A673 (cell line): ENCODE data around the gene RPTOR. TPM values are rescaled to one million over a fixed set of nuclear protein-coding genes. Genes with fewer than 3 reads are reported as not detected.
A peak's percentile ranks its signal among the peaks of the same experiment; 100 is the strongest.

Source experiments
- BruUV-seq: library from RNA; stranded (reverse); fragments of 400-500 nt; replicated peaks from 2 replicates; lab custom pipeline; 2021; lab: Mats Ljungman, UMichigan
- CTCF ChIA-PET: fragments of 300-600 bp; sonication (Branson Sonifier 250); formaldehyde crosslinking; loops from one replicate; lab custom pipeline; 2022; ENCODE audit warnings: antibody characterized with exemption; lab: Charles Lee
- POLR2A ChIA-PET: fragments of 300-600 bp; sonication (Branson Sonifier 250); formaldehyde crosslinking; loops from one replicate; lab custom pipeline; 2022; ENCODE audit warnings: antibody characterized with exemption; ENCODE audit not compliant: low non-redundant PET; lab: Charles Lee
- DNase-seq: peaks from one replicate; pipeline ENCODE4 v3.0.0-alpha.2; 2015; ENCODE audit warnings: low spot score
- H3K27ac ChIP-seq: fragments of 200-600 bp; sonication (generic); 2 replicates; pipeline ENCODE4 v1.5.1; 2016; ENCODE audit warnings: mixed run types, low read depth, mild to moderate bottlenecking, mixed read lengths, antibody characterized with exemption, low read length; ENCODE audit not compliant: poor library complexity, severe bottlenecking
- H3K27me3 ChIP-seq: fragments of 200-600 bp; sonication (generic); replicated peaks from 2 replicates; pipeline ENCODE4 v1.6.1; 2017; ENCODE audit warnings: mixed run types, low read depth, mild to moderate bottlenecking, mixed read lengths, antibody characterized with exemption, low read length; ENCODE audit not compliant: insufficient read depth, poor library complexity
- H3K36me3 ChIP-seq: fragments of 200-600 bp; sonication (generic); 2 replicates; pipeline ENCODE4 v1.6.1; 2016; ENCODE audit warnings: mixed run types, mild to moderate bottlenecking, mixed read lengths, antibody characterized with exemption, low read length; ENCODE audit not compliant: insufficient read depth, poor library complexity, severe bottlenecking
- H3K4me1 ChIP-seq: fragments of 200-600 bp; sonication (generic); 2 replicates; pipeline ENCODE4 v1.6.1; 2017; ENCODE audit warnings: mixed run types, mild to moderate bottlenecking, mixed read lengths, antibody characterized with exemption, low read length; ENCODE audit not compliant: insufficient read depth, poor library complexity, severe bottlenecking
- H3K4me3 ChIP-seq: fragments of 200-600 bp; sonication (generic); 2 replicates; pipeline ENCODE4 v1.5.1; 2016; ENCODE audit warnings: low read depth, mixed run types, mild to moderate bottlenecking, mixed read lengths, low read length; ENCODE audit not compliant: poor library complexity, severe bottlenecking
- H3K9me3 ChIP-seq: fragments of 200-600 bp; sonication (generic); 2 replicates; pipeline ENCODE4 v1.6.1; 2016; ENCODE audit warnings: mixed run types, low read depth, mild to moderate bottlenecking, mixed read lengths, antibody characterized with exemption, low read length; ENCODE audit not compliant: poor library complexity, severe bottlenecking
- CTCF ChIP-seq: fragments of 300-800, 200-600 bp; sonication (generic); conservative IDR thresholded peaks from 2 replicates; pipeline ENCODE4 v1.5.1; 2017; ENCODE audit warnings: low read depth, mild to moderate bottlenecking, antibody characterized with exemption, low read length, moderate library complexity, mixed read lengths
- EZH2 ChIP-seq: fragments of 200-600 bp; sonication (generic); IDR thresholded peaks from 2 replicates; pipeline ENCODE4 v1.6.1; 2017; ENCODE audit warnings: borderline replicate concordance, low read depth, mild to moderate bottlenecking, mixed read lengths, antibody characterized with exemption, low read length; ENCODE audit not compliant: poor library complexity, severe bottlenecking
- intact Hi-C: fragments of 100-400 bp; cut with micrococcal nuclease; formaldehyde crosslinking; loops from one replicate; pipeline ENCODE4 v1.10.0; 2022; ENCODE audit not compliant: unreplicated experiment
- total RNA-seq: library from RNA; stranded (reverse); gene quantifications from 2 replicates; pipeline ENCODE4 v1.2.3, GENCODE V29; 2021

The RPTOR gene
- total RNA-seq, 1 experiment from 2014 or later, result 55.2 TPM

DNA sequence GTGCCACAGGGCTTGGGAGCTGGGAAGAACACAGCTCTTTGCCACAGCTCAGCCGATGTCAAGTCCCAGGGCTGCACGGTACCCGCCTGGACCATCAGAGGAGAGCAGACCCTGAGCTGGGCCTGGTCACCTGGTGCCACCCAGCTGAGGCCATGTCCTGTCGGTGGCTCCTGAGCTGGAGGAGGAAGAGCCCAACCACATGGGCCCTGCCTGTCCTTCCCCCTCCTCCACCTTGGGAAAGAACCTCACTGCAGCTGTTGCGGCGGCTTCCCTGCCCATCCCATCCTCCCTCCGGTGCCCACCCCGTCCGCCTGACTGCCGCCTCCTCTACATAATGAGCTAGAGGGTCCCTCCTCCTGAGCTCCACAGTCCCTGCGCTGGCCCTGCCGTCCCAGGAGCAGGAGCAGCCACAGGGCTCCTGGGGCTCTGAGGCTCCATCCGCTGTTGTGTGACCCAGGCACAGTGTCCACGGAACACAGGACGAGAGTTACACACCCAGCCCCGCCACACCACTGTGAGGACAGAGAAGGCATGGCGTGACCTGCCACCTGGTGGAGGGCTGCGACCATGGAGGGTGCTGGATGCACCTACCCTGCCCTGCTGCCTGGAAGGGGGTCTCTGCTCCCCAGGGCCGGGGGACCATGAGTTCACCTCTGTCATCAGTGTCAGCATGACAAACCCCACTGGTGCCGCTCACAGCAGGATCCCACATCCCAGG is 425.6 kb downstream of the RPTOR start:
- CTCF ChIA-PET, result interaction anchor here (1.3 kb wide), 1 partner anchor 543 kb away, joined by 10 read pairs; no protein-coding TSS in a partner anchor
- peak; percentile 41 for DNase-seq
- H3K4me1 ChIP-seq, result peaks cover 9% of the 10 kb centered on the region
- peak; percentile 56 for TF ChIP-seq CTCF
- no peak for TF ChIP-seq EZH2
- no TSS peak for BruUV-seq
- POLR2A ChIA-PET, result no interaction called here
- no peak overlapping the region for H3K27ac ChIP-seq
- intact Hi-C loops, result no loop called here
- H3K27me3 ChIP-seq, result no peaks in the 10 kb centered on the region
- H3K4me3 ChIP-seq, result no peak overlapping the region
- H3K9me3 ChIP-seq, result no peaks in the 10 kb centered on the region
- no peaks in the 10 kb centered on the region for H3K36me3 ChIP-seq

DNA sequence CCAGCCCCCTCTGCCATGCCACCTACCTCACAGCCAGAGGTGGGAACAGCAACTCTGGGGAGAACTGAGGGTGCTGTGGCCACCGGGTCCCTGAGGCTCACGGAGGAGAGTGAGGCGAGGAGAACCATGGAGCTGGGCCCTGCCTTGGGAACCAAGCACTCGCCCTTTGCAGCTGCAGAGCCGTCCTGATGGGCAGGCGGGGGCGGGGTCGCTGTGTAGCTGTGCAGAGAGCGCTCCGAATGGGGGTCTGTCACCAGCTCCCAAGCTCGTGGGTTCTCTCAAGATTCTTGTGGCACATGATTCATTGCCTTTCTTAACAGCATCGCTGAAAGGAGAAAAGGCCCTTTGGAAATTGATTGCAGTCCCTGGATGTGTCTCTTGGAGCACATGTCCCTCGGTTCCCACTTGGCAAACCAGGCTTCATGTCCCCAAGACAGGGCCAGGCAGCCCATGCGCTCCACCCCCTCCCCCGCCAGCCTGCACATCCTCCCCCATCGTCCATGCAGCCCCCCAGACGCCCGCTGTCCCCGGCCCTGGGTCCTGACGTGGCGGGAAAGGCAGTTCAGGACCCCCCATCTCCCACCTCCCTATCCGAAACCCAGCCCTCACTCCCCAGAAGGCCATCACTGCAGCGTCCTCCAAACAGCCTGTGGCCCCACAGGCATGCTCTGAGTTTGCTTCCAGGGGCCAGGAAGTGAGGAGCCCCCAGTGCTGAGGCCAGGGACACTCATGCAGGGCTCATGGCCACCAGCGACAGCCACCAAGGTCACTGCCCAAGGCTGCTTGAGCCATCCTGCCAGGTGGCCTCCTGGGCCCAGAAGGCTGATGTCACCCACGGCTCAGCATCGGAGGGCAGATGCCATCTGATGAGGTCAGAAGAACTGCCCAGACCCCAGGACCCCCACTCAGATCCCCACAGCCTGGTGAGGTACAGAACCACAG is 426.4 kb downstream of the RPTOR start:
- CTCF ChIA-PET, result interaction anchor here (0.6 to 1.3 kb wide), 2 partner anchors 51 to 544 kb away, joined by 4 to 10 read pairs; no protein-coding TSS in a partner anchor
- POLR2A ChIA-PET, result no interaction called here
- TF ChIP-seq CTCF (no peak), EZH2 (no peak)
- Histone ChIP-seq H3K36me3 (no peaks in the 10 kb centered on the region), H3K27ac (no peak overlapping the region), H3K4me1 (peaks cover 9% of the 10 kb centered on the region), H3K4me3 (no peak overlapping the region), H3K9me3 (no peaks in the 10 kb centered on the region), H3K27me3 (no peaks in the 10 kb centered on the region)
- no TSS peak for BruUV-seq
- no peak for DNase-seq
- intact Hi-C loops, result no loop called here

GRCh38 chr17:80971704-80972304 is 427.2 kb downstream of the RPTOR start:
- BruUV-seq, result no TSS peak
- CTCF ChIA-PET, result interaction anchor here (0.6 kb wide), 1 partner anchor 51 kb away, joined by 4 read pairs; no protein-coding TSS in a partner anchor
- no peaks in the 10 kb centered on the region for H3K36me3 ChIP-seq
- TF ChIP-seq EZH2 (no peak), CTCF (no peak)
- no peaks in the 10 kb centered on the region for H3K27me3 ChIP-seq
- POLR2A ChIA-PET, result no interaction called here
- no peaks in the 10 kb centered on the region for H3K9me3 ChIP-seq
- peaks cover 9% of the 10 kb centered on the region for H3K4me1 ChIP-seq
- no peak overlapping the region for H3K27ac ChIP-seq
- H3K4me3 ChIP-seq, result no peak overlapping the region
- DNase-seq, result no peak
- intact Hi-C loops, result no loop called here
